GM12878 (cell line): ENCODE results near the gene GLT6D1.

Experiments
- CHD2 ChIP-seq: IDR thresholded peaks from 2 replicates; pipeline ENCODE4 v1.6.1; 2011; ENCODE audit warnings: low read depth, low read length, improper control_type of control experiment, borderline replicate concordance
- EZH2 ChIP-seq: IDR thresholded peaks from 2 replicates; pipeline ENCODE4 v1.6.1; 2012; ENCODE audit warnings: low read depth, mild to moderate bottlenecking, control low read depth, inconsistent platforms, low read length, borderline replicate concordance; ENCODE audit not compliant: control insufficient read depth
- FOXM1 ChIP-seq: IDR thresholded peaks from 2 replicates; pipeline ENCODE4 v1.6.1; 2012; ENCODE audit warnings: low read depth, mild to moderate bottlenecking, inconsistent platforms, low read length, moderate library complexity
- HCFC1 ChIP-seq: fragments of 150-350 bp; IDR thresholded peaks from 2 replicates; pipeline ENCODE4 v1.6.1; 2014; ENCODE audit warnings: low read length
- POLR2AphosphoS5 ChIP-seq: IDR thresholded peaks from 2 replicates; pipeline ENCODE4 v1.6.1; 2011; ENCODE audit warnings: mild to moderate bottlenecking, low read length, inconsistent platforms
- SIN3A ChIP-seq: IDR thresholded peaks from 2 replicates; pipeline ENCODE4 v1.6.1; 2012; ENCODE audit warnings: low read depth, low read length, improper control_type of control experiment
- SREBF1 ChIP-seq: IDR thresholded peaks from 2 replicates; pipeline ENCODE4 v1.6.1; 2012; ENCODE audit warnings: mild to moderate bottlenecking, low read length
- YY1 ChIP-seq: IDR thresholded peaks from 2 replicates; pipeline ENCODE4 v1.6.1; 2011; ENCODE audit warnings: low read depth, mild to moderate bottlenecking, low read length
- TF ChIP-seq, protein P1 (sequence below), 3 experiments: IDR thresholded peaks in 2 of 3; conservative IDR thresholded peaks in 1 of 3; 2 replicates each; pipeline ENCODE4 v1.5.1; 2011; ENCODE audit warnings: low read depth in 3 of 3, low read length in 3 of 3, mild to moderate bottlenecking in 3 of 3, control low read depth in 2 of 3, moderate library complexity in 2 of 3, inconsistent platforms in 1 of 3, mixed read lengths in 1 of 3; ENCODE audit not compliant: control insufficient read depth in 2 of 3, insufficient read depth in 1 of 3; ENCODE audit errors: extremely low read depth in 1 of 3
- TF ChIP-seq, protein P2 (sequence below): fragments of 450-650 bp; formaldehyde crosslinking; IDR thresholded peaks from 2 replicates; pipeline ENCODE4 v1.4.0; 2020; ENCODE audit warnings: mild to moderate bottlenecking, moderate library complexity
- TF ChIP-seq, protein P3 (sequence below): IDR thresholded peaks from 2 replicates; pipeline ENCODE4 v1.6.1; 2012; ENCODE audit warnings: low read depth, low read length, improper control_type of control experiment

DNA sequence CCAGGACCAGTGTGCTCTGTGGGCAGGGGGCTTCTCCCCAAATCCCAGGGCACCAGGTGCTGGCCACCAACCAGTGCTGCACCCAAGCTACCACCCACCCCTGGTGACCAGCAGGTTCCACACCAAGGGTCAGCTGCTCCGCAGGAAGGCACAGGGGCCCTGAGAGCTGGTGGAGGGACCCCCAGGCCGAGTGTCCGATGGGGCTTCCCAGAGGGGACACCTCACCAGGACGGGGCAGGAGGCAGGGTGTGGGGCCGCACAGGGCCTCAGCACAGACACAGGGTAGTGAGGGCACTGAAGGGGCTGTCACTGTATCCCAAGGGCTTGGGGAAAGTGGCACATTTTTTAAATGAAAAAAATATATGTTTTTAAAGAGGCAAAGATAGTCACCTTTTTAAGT, 41.8 kb upstream of the GLT6D1 start:
- TF ChIP-seq, protein P1, sequence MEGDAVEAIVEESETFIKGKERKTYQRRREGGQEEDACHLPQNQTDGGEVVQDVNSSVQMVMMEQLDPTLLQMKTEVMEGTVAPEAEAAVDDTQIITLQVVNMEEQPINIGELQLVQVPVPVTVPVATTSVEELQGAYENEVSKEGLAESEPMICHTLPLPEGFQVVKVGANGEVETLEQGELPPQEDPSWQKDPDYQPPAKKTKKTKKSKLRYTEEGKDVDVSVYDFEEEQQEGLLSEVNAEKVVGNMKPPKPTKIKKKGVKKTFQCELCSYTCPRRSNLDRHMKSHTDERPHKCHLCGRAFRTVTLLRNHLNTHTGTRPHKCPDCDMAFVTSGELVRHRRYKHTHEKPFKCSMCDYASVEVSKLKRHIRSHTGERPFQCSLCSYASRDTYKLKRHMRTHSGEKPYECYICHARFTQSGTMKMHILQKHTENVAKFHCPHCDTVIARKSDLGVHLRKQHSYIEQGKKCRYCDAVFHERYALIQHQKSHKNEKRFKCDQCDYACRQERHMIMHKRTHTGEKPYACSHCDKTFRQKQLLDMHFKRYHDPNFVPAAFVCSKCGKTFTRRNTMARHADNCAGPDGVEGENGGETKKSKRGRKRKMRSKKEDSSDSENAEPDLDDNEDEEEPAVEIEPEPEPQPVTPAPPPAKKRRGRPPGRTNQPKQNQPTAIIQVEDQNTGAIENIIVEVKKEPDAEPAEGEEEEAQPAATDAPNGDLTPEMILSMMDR (IDR thresholded peaks at IDR 0.05 in 2 of 3, conservative IDR thresholded peaks at IDR 0.05 in 1 of 3; ENCODE audit: control insufficient read depth in 2 of 3, extremely low read depth in 1 of 3, insufficient read depth in 1 of 3, low read depth in 3 of 3, low read length in 3 of 3): no peak
- TF ChIP-seq, protein P2, sequence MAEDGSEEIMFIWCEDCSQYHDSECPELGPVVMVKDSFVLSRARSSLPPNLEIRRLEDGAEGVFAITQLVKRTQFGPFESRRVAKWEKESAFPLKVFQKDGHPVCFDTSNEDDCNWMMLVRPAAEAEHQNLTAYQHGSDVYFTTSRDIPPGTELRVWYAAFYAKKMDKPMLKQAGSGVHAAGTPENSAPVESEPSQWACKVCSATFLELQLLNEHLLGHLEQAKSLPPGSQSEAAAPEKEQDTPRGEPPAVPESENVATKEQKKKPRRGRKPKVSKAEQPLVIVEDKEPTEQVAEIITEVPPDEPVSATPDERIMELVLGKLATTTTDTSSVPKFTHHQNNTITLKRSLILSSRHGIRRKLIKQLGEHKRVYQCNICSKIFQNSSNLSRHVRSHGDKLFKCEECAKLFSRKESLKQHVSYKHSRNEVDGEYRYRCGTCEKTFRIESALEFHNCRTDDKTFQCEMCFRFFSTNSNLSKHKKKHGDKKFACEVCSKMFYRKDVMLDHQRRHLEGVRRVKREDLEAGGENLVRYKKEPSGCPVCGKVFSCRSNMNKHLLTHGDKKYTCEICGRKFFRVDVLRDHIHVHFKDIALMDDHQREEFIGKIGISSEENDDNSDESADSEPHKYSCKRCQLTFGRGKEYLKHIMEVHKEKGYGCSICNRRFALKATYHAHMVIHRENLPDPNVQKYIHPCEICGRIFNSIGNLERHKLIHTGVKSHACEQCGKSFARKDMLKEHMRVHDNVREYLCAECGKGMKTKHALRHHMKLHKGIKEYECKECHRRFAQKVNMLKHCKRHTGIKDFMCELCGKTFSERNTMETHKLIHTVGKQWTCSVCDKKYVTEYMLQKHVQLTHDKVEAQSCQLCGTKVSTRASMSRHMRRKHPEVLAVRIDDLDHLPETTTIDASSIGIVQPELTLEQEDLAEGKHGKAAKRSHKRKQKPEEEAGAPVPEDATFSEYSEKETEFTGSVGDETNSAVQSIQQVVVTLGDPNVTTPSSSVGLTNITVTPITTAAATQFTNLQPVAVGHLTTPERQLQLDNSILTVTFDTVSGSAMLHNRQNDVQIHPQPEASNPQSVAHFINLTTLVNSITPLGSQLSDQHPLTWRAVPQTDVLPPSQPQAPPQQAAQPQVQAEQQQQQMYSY: no peak
- TF ChIP-seq EZH2: no peak
- TF ChIP-seq SREBF1: no peak
- no peak for TF ChIP-seq SIN3A
- no peak for TF ChIP-seq CHD2
- TF ChIP-seq YY1: no peak
- TF ChIP-seq POLR2AphosphoS5: no peak
- TF ChIP-seq, protein P3, sequence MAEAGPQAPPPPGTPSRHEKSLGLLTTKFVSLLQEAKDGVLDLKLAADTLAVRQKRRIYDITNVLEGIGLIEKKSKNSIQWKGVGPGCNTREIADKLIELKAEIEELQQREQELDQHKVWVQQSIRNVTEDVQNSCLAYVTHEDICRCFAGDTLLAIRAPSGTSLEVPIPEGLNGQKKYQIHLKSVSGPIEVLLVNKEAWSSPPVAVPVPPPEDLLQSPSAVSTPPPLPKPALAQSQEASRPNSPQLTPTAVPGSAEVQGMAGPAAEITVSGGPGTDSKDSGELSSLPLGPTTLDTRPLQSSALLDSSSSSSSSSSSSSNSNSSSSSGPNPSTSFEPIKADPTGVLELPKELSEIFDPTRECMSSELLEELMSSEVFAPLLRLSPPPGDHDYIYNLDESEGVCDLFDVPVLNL: no peak
- TF ChIP-seq FOXM1: no peak
- TF ChIP-seq HCFC1: no peak
